Peyer's patch (tissue), 4 donors: ENCODE measurements around the gene OR2B3.

Experiments used
- POLR2A ChIP-seq, 2 donors: fragments of 450-650 bp; IDR thresholded peaks; one replicate each; pipeline ENCODE4 v1.5.1; 2017; ENCODE audit warnings: antibody characterized with exemption in 2 of 2, mild to moderate bottlenecking in 2 of 2, moderate library complexity in 2 of 2
- TF ChIP-seq, protein P1 (sequence below), 6 experiments: fragments of 450-650 bp in 4 of 6; fragments of 200-600 bp in 2 of 6; sonication (generic) in 1 of 6; IDR thresholded peaks; one replicate each; pipeline ENCODE4 v1.5.1; 2017 to 2019; ENCODE audit warnings: antibody characterized with exemption in 6 of 6, mild to moderate bottlenecking in 3 of 6, moderate library complexity in 1 of 6

GRCh38 chr6:29087213-29087612 lies at the start of gene OR2B3:
- TF ChIP-seq, protein P1, sequence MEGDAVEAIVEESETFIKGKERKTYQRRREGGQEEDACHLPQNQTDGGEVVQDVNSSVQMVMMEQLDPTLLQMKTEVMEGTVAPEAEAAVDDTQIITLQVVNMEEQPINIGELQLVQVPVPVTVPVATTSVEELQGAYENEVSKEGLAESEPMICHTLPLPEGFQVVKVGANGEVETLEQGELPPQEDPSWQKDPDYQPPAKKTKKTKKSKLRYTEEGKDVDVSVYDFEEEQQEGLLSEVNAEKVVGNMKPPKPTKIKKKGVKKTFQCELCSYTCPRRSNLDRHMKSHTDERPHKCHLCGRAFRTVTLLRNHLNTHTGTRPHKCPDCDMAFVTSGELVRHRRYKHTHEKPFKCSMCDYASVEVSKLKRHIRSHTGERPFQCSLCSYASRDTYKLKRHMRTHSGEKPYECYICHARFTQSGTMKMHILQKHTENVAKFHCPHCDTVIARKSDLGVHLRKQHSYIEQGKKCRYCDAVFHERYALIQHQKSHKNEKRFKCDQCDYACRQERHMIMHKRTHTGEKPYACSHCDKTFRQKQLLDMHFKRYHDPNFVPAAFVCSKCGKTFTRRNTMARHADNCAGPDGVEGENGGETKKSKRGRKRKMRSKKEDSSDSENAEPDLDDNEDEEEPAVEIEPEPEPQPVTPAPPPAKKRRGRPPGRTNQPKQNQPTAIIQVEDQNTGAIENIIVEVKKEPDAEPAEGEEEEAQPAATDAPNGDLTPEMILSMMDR (IDR thresholded peaks at IDR 0.05), result no peak
- no peak for TF ChIP-seq POLR2A (IDR thresholded peaks at IDR 0.05)
